Stimulated activated CD8-positive, alpha-beta memory T cell treated with anti-CD3 and anti-CD28 coated beads, Interleukin-15, amount 100 ng/mL, for 1 hour (primary cell): ENCODE results near the gene OR5M10.
"Not testable (repeated sequence)": the region's sequence is repeated elsewhere in the genome, so short reads cannot be mapped to it uniquely, and the experiment has no call there.

Source experiments
- DNase-seq: peaks from one replicate; pipeline ENCODE4 v3.0.0-alpha.2; 2020; ENCODE audit warnings: low read depth

The OR5M10 gene

GRCh38 chr11:56577621-56578020 is at the start of gene OR5M10:
TSS of gene OR5M10 (minus strand) at chr11:56577721. CDS start at chr11:56577721, 0 bp downstream.
- DNase-seq, result no peak

- DNase-seq, result no peak
Measured at GRCh38 chr11:56625946-56626345, 48.4 kb upstream of the OR5M10 start.

DNA sequence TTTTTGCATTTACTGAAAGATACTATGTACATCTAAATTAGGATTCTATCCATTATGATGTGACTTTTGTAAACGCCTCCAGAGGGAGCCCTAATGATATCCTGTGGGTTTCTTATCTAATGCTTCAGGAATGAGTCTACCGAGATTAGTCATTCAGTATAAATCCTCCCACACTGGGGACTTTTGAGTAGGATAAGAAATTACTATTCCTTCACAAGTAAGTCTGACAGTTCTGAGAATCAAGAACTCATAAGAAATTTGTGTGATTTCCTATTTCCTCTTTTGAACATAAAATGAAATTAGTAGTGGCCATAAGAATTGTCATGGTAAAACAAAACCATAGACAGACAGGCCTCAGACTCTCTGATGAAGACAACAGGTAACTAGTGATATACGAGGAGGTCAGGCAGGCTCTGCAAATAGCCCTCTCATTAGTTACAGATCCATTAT is 47.2 kb upstream of the OR5M10 start:
- DNase-seq, result no peak

DNA sequence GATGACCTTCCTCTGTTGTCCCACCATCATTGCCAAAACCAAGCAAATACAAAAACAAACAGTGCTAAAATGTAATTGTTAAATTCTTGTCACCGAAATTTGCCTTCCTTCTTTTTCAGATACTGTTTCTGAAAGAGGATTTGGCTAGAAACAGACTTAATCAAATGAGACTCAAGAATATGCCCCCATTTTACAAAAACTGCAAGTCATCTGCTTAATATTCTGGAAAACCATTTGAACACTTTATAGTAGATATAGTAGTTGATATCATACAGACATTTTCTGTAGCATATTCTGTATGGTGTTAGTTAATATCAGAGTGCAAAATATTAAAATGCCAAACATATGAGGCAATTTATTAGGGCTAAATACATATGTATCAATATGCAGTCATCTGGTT is 33.7 kb upstream of the OR5M10 start:
- DNase-seq, result no peak

DNA sequence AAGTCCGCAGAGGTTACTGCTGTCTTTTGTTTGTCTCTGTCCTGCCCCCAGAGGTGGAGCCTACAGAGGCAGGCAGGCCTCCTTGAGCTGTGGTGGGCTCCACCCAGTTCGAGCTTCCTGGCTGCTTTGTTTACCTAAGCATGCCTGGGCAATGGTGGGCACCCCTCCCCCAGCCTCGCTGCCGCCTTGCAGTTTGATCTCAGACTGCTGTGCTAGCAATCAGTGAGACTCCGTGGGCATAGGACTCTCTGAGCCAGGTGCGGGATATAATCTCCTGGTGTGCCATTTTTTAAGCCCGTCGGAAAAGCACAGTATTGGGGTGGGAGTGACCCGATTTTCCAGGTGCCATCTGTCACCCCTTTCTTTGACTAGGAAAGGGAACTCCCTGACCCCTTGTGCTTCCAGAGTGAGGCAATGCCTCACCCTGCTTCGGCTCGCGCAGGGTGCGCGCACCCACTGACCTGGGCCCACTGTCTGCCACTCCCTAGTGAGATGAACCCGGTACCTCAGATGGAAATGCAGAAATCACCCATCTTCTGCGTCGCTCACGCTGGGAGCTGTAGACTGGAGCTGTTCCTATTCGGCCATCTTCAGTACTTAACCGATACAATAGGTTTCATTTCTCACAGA is 14.7 kb upstream of the OR5M10 start:
- DNase-seq, result not testable (repeated sequence)

GRCh38 chr11:56558574-56558973 is 18.9 kb downstream of the OR5M10 start:
- no peak for DNase-seq

DNA sequence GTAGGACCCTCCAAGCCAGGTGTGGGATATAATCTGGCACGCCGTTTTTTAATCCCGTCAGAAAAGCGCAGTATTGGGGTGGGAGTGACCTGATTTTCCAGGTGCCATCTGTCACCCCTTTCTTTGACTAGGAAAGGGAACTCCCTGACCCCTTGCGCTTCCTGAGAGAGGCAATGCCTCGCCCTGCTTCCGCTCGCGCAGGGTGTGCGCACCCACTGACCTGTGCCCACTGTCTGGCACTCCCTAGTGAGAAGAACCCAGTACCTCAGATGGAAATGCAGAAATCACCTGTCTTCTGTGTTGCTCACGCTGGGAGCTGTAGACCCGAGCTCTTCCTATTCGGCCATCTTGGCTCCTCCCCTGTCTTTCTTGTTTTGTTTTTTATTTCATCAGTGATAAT is 22.8 kb downstream of the OR5M10 start:
- not testable (repeated sequence) for DNase-seq

DNA sequence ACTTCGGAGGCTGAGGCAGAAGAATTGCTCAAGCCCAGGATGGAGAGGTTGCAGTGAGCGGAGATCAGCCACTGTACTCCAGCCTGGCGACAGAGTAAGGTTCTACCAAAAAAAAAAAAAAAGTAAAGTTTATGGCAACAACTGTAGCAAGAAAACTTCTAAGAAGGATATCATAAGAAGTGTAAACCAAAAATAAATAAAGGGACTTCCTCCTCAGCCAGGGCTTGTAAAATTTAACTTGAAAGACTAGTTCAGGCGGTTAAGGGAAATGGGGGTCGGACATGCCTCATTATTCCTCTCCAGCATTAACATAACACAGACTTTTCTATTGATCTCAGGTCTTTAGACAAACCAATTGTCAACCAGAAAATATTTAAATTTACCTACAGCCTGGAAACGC is 32.0 kb downstream of the OR5M10 start:
- no peak for DNase-seq

DNA sequence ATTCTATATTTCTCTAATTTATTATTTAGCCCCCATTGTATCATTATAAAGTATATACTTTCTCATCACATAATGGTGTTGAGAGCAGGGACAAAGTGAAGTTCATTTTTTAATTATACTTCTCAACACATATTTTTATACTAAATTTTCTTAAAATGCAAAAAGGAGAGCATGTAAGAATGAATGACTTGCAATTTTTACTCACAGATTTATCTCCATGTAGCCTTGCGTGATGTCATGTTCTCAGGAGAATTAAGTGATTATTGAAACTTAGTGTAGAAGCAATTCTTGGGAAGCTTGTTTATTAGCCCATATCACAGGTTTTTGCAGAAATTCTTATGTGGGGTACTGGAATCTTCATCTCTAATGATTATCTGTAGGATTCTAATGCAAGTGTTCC is 33.8 kb downstream of the OR5M10 start:
- no peak for DNase-seq

- no peak for DNase-seq
Measured at GRCh38 chr11:56543157-56543556, 34.4 kb downstream of the OR5M10 start, which contains the start of gene OR5M11. TSS of gene OR5M11 (minus strand) at chr11:56543257. CDS start at chr11:56543257, 0 bp downstream.

GRCh38 chr11:56533054-56533740 is 44.3 kb downstream of the OR5M10 start:
- DNase-seq, result no peak

- no peak for DNase-seq
Measured at GRCh38 chr11:56531856-56532255, 45.7 kb downstream of the OR5M10 start.
